Astrocyte (in vitro differentiated cells and primary cell): Measurements from ENCODE around the gene C2orf76.

ENCODE experiments used
- CTCF ChIP-seq: IDR thresholded peaks from 2 replicates; pipeline ENCODE4 v1.5.1; 2011; ENCODE audit warnings: low read depth, mild to moderate bottlenecking, inconsistent platforms, low read length, moderate library complexity; ENCODE audit not compliant: insufficient read depth
- EZH2 ChIP-seq: IDR thresholded peaks from 2 replicates; pipeline ENCODE4 v1.6.1; 2012; ENCODE audit warnings: mild to moderate bottlenecking, low read length, inconsistent platforms; ENCODE audit not compliant: insufficient read depth

- TF ChIP-seq CTCF (no peak), EZH2 (no peak)
Measured at GRCh38 chr2:119371111-119371510, 4.5 kb upstream of the C2orf76 start.
